KOPT-K1 (cell line): ENCODE data around the gene XRRA1.
A peak's percentile ranks its signal among the peaks of the same experiment; 100 is the strongest.
"Not testable (repeated sequence)": the region's sequence is repeated elsewhere in the genome, so short reads cannot be mapped to it uniquely, and the experiment has no call there.

Source experiments
- H3K27ac ChIP-seq: fragments of 200-600 bp; sonication (generic); 2 replicates; pipeline ENCODE4 v1.5.1; 2016; ENCODE audit warnings: antibody characterized with exemption, mild to moderate bottlenecking, low read depth, low read length; ENCODE audit not compliant: poor library complexity, severe bottlenecking
- H3K36me3 ChIP-seq: fragments of 200-600 bp; sonication (generic); 2 replicates; pipeline ENCODE4 v1.5.1; 2017; ENCODE audit warnings: antibody characterized with exemption, mild to moderate bottlenecking, low read length, moderate library complexity; ENCODE audit not compliant: insufficient read depth
- H3K9me3 ChIP-seq: fragments of 200-600 bp; sonication (generic); 2 replicates; pipeline ENCODE4 v1.5.1; 2017; ENCODE audit warnings: antibody characterized with exemption, low read length, mild to moderate bottlenecking; ENCODE audit not compliant: insufficient read depth, poor library complexity, severe bottlenecking

XRRA1 gene

GRCh38 chr11:74948898-74949752 is at the start of gene XRRA1, which contains the start of gene SPCS2:
TSS of gene XRRA1 (minus strand) at chr11:74949091. CDS start at chr11:74940878, 8,213 bp downstream.
TSS of gene SPCS2 (plus strand) at chr11:74949266. CDS start at chr11:74949286, 20 bp downstream.
- no peaks in the 10 kb centered on the region for H3K9me3 ChIP-seq
- H3K36me3 ChIP-seq, result peaks cover 39% of the 10 kb centered on the region
- H3K27ac ChIP-seq, result peak within 1 kb of the TSS; percentile 78

- Histone ChIP-seq H3K36me3 (peaks cover 71% of the 10 kb centered on the region), H3K9me3 (no peaks in the 10 kb centered on the region), H3K27ac (no peak overlapping the region)
Measured at GRCh38 chr11:74992852-74993251, 44.0 kb upstream of the XRRA1 start.

- H3K36me3 ChIP-seq, result peaks cover 54% of the 10 kb centered on the region
- H3K27ac ChIP-seq, result peak overlapping the region; percentile 11
- H3K9me3 ChIP-seq, result no peaks in the 10 kb centered on the region
Measured at GRCh38 chr11:74990941-74991340, 42.0 kb upstream of the XRRA1 start.

GRCh38 chr11:74990150-74990549 is 41.3 kb upstream of the XRRA1 start:
- peak overlapping the region; percentile 11 for H3K27ac ChIP-seq
- H3K36me3 ChIP-seq, result peaks cover 46% of the 10 kb centered on the region
- H3K9me3 ChIP-seq, result not testable (repeated sequence)

GRCh38 chr11:74989260-74989638 is 40.4 kb upstream of the XRRA1 start:
- peaks cover 37% of the 10 kb centered on the region for H3K36me3 ChIP-seq
- H3K27ac ChIP-seq, result peak overlapping the region; percentile 95
- H3K9me3 ChIP-seq, result no peaks in the 10 kb centered on the region

- peak within 1 kb of the TSS; percentile 95 for H3K27ac ChIP-seq
Measured at GRCh38 chr11:74988541-74989259, 39.8 kb upstream of the XRRA1 start, which contains the start of gene NEU3. TSS of gene NEU3 (plus strand) at chr11:74988933. CDS start at chr11:74989061, 128 bp downstream.

GRCh38 chr11:74984730-74985129 is 35.8 kb upstream of the XRRA1 start:
- Histone ChIP-seq H3K36me3 (peaks cover 10% of the 10 kb centered on the region), H3K27ac (no peak overlapping the region), H3K9me3 (no peaks in the 10 kb centered on the region)

More at GRCh38 chr11:74988541-74989259, 39.8 kb upstream of the XRRA1 start, which contains the start of gene NEU3:
- H3K9me3 ChIP-seq, result no peaks in the 10 kb centered on the region
- H3K36me3 ChIP-seq, result peaks cover 32% of the 10 kb centered on the region

GRCh38 chr11:74984070-74984469 is 35.2 kb upstream of the XRRA1 start:
- H3K36me3 ChIP-seq, result peaks cover 16% of the 10 kb centered on the region
- no peak overlapping the region for H3K27ac ChIP-seq
- H3K9me3 ChIP-seq, result no peaks in the 10 kb centered on the region

GRCh38 chr11:74981888-74982287 is 33.0 kb upstream of the XRRA1 start:
- H3K36me3 ChIP-seq, result peaks cover 32% of the 10 kb centered on the region
- no peak overlapping the region for H3K27ac ChIP-seq
- H3K9me3 ChIP-seq, result no peaks in the 10 kb centered on the region

- peaks cover 44% of the 10 kb centered on the region for H3K36me3 ChIP-seq
- no peak overlapping the region for H3K27ac ChIP-seq
- no peaks in the 10 kb centered on the region for H3K9me3 ChIP-seq
Measured at GRCh38 chr11:74980634-74981033, 31.7 kb upstream of the XRRA1 start.

GRCh38 chr11:74978041-74978440 is 29.1 kb upstream of the XRRA1 start:
- Histone ChIP-seq H3K36me3 (peaks cover 70% of the 10 kb centered on the region), H3K27ac (no peak overlapping the region), H3K9me3 (no peaks in the 10 kb centered on the region)

- Histone ChIP-seq H3K27ac (no peak overlapping the region), H3K9me3 (no peaks in the 10 kb centered on the region), H3K36me3 (peaks cover 98% of the 10 kb centered on the region)
Measured at GRCh38 chr11:74971424-74971823, 22.5 kb upstream of the XRRA1 start.

GRCh38 chr11:74970852-74971395 is 22.0 kb upstream of the XRRA1 start:
- Histone ChIP-seq H3K36me3 (peaks cover 98% of the 10 kb centered on the region), H3K9me3 (no peaks in the 10 kb centered on the region)

GRCh38 chr11:74966651-74967050 is 17.8 kb upstream of the XRRA1 start:
- Histone ChIP-seq H3K9me3 (no peaks in the 10 kb centered on the region), H3K27ac (no peak overlapping the region), H3K36me3 (peaks cover 100% of the 10 kb centered on the region)

More at GRCh38 chr11:74970852-74971395, 22.0 kb upstream of the XRRA1 start:
- no peak overlapping the region for H3K27ac ChIP-seq

GRCh38 chr11:74960128-74960527 is 11.2 kb upstream of the XRRA1 start:
- H3K9me3 ChIP-seq, H3K27ac ChIP-seq: not testable (repeated sequence)
- peaks cover 76% of the 10 kb centered on the region for H3K36me3 ChIP-seq
